NCI-H510A treated with DMSO at 0.1 percent for 48 hours (cell line): ENCODE measurements around the gene EMP2.
"Not testable (repeated sequence)": the region's sequence is repeated elsewhere in the genome, so short reads cannot be mapped to it uniquely, and the experiment has no call there.

Experiments used
- DNase-seq: peaks from one replicate; lab custom pipeline; 2025; lab: John Stamatoyannopoulos, UW

Gene EMP2

DNA sequence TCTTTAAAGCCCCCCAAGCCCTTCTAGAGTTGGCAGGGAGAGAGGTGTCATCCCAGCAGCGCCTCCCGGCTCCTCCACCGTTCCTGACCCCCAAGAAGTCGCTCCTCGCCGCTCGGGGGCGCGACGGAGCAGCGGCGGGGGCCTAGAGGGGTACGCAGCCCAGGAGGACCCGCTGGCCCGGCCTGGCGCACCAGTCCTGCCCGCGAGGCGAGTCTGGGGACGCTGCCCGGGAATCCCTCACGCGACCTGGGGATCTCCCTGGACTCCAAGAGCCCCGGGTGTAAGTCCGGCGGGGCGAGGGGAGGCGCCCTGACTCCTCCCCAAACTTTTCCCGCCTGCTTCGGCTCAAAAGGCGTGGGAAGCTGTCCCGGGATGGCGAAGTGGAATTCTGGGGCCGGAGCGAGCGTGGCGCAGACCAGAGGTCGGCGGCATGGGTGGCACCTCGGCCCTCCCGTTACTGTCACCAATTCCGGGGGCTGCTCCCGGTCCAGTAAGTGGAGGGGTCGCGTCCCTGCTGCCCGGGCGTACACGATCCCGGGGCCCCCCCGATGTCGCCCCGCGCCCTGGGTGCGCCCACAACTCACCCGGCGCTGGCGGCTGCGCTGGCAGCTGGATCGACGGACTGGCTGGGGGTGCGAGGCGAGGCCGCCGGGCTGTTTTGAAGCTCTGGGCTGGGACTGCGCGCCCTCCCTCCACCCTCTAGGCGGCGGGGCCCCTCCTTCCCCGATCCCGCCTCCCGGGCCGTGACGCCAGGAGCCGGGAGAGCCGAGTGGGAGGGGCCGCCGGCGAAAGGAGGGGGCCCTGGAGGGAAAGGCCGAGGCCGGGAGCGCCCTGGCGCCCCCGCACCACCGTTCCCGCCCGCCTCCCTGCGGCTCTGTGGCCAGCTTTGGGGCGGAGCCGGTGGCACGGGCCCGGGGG lies at the start of gene EMP2:
TSS of gene EMP2 (minus strand) at position 634 of the 918 bp plus-strand sequence. CDS start 32,981 bp downstream, outside the sequence.
- DNase-seq: peak; percentile 68

GRCh38 chr16:10629592-10629963 lies 49.2 kb upstream of the EMP2 start:
- DNase-seq: peak; percentile 30

GRCh38 chr16:10625595-10626357 lies 45.4 kb upstream of the EMP2 start:
- no peak for DNase-seq

- DNase-seq: no peak
Observed at GRCh38 chr16:10624527-10624926, 44.1 kb upstream of the EMP2 start.

GRCh38 chr16:10623059-10623458 lies 42.7 kb upstream of the EMP2 start:
- no peak for DNase-seq

GRCh38 chr16:10622036-10622921 lies 41.9 kb upstream of the EMP2 start:
- no peak for DNase-seq

DNA sequence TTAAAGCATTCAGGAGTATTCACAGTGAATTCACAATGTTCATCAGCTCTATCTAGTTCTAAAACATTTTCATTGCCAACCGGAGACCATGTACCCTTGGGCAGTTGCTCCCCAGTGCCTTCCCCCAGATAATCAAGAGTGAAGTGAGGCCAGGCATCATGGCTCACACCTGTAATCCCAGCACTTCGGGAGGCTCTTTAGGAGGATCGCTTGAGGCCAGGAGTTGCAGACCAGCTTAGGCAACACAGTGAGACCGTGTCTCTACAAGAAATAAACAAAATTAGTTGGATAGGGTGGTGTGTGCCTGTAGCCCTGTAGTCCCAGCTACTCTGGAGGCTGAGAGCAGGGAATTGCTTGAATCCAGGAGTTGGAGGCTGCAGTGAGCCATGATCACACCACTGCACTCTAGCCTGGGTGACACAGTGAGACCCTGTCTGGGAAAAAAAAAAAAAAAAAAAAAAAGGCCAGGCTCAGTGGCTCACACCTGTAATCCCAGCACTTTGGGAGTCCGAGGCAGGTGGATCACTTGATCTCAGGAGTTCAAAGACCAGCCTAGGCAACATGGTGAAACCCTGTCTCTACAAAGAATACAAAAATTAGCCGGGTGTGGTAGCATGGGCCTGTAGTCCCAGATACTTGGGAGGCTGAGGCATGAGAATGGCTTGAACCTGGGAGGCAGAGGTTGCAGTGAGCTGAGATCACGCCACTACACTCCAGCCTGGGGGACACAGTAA lies 41.0 kb upstream of the EMP2 start:
- DNase-seq: not testable (repeated sequence)

DNA sequence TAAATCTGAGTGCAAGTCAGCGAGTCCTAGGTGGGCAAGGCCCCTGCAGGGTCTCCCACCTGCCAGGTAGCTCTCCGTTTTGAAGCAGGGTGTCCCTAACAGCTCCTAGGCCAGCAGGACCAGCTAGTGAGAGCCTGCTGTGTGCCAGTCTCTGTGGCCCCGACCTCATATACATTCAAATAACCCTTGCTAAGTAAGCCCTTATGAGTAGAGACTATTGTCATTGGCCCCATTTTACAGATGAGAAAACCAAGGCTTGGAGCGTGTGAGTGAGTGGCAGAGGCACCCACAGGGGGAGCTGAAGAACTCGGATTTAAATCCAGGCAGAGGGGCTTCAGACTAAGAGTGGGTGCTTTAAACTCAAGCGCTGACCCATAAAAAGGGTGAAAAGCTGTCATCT lies 39.7 kb upstream of the EMP2 start:
- no peak for DNase-seq

DNA sequence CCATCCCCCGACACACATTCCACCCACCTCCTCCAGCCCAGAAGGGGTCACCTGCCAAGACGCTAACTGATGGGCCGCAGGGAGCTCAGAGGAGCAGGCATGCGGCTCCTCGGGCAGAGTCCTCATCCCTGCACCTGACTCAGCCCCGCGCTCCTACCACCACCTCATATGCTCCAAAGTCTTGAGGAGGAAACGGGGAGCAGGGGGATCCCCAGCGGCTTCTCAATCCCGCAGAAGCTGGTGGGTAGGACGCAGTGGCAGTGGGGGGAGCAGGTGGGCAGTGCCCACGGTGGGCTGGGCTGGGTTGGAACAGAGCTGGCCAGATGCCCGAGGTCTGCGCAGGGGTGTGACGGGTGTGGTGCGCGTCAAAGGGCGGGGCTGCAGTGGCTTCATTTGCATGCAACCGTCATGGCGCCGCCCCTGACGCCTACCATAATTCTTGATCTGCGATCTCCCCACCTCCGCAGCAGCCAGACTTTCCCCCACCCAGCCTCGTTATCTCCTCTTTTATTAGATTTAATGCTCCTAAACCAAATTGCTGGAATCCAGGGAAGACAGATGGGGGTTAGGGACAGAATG lies 39.0 kb upstream of the EMP2 start:
- no peak for DNase-seq

DNA sequence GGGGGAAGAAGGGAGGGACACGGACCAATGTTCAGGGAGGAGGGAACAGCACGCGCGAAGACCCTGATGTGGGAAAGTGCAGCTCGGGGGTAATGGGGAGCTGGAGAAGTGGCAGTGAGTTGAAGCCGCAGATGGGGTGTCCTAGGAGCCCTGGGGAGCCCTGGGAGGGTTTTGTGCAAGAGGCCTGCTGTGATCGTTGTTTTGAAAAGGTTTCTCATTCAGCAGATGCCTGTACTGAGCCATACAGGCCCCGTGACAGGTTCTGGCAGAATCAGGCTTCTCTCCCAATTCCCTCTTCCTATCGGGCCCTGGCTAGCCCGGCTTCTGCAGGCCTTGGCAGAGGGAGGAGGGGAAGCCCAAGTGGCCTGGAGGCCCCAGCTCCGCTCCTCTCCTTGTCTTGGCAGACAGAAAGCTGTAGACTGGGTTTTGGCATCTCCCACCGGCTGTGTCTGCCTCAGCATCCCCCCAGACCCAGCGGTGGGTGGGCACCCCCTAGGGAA lies 38.4 kb upstream of the EMP2 start:
- DNase-seq: no peak

DNA sequence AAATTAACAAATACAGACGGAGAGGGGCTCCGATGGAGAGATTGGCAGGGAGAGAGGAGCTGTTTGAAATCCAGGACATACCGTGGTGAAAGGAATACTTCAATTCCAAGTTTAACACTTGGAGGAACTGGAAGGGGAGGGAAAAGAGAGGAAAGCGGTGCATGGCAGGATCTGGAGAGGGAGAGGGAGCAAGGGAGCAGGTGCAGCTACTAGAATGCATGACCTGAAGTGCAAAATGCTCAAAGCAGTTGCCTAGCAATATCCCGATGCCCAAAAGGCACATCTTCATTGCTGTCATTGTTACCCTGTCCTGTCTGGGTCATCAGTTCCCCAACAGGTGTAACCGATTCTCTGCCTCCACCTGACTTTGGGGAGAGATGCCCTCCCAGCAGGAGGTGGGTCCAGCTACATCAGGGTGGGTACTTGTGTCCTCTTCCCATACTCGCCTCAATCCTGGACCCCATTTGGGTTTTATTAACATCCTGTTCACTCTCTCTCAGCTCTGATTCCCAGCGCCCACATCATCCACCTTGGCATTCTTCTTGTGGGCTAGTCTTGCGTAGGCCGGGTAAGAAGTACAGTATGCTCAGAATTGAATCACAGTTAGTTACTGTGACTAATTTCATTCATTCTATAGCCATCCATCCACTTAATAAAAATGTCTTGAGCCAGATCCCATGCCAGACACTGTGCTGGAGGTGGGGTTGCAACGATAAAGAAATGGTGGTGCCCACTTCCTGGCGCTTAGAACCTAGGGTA lies 37.4 kb upstream of the EMP2 start:
- peak; percentile 45 for DNase-seq

DNA sequence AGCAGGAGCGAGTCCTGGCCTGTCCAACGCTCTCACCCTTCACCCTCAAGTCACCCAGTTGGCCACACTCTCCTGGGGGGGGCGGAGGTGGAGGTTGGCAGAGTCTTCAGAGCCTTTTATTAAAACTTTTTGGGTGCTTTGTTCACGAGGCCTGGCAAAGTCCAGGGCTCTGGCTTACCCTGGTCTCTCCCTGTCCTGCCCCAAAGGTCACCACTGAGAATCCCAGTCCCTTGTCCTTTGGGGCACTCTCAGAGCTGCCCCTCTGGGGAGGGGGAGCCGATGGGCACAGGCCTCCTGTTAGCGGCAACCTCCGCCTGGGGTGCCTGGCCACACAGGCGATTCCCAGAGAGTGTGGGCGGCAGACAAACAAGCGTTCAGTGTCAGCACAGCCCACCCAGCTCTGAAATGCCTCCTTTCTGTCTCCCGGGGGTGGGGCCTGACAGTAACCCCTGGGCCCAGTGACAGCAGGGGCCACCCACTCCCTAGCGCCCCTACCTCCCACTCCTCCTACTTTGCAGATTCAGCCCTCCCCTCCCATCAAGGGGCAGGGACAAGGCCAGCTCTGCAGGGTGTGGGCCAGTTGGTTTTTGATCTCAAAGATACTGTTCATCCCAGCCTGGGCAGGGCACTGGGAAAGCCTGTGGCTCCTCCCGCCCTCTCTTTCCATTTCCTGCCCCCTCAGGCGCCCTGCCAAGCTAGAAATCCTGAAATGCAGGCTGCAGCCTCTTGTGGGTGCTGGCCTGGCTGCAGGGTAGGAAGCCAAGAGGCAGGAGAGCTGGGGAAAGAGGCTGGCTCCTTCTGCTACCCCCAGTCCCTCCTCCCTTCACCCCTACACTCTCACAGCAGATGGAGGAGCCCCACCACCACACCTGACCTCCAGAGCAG lies 36.6 kb upstream of the EMP2 start:
- DNase-seq: peak; percentile 73

- DNase-seq: no peak
Observed at GRCh38 chr16:10616419-10616755, 36.0 kb upstream of the EMP2 start.

- DNase-seq: no peak
Observed at GRCh38 chr16:10614685-10615084, 34.3 kb upstream of the EMP2 start.

DNA sequence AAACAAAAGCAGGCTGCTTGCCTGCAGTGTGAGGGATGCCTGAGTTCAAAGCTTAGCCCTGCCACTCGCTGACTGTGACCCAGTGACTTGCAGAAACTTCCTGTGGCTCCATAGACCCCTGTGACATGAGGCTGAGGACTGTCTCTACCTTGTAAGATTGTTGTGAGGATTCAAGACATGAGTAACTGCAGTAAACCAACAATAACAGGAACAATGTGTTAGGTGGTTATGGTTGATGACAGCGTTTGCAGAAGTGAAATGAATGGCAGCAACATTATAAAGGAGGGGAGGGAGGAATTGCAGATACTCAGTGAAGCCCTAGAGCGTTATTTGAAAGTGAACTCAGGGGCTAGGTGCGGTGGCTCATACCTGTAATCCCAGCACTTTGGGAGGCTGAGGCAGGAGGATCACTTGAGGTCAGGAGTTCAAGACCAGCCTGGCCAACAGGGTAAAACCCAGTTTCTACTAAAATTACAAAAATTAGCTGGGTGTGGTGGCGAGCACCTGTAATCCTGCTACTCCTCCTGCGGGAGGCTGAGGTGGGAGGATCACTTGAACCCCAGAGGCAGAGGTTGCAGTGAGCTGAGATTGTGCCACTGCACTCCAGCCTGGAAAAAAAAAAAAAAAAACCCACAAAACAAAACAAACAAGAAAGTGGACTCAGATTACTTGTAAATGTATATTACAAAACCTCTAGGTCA lies 33.5 kb upstream of the EMP2 start:
- DNase-seq: no peak

DNA sequence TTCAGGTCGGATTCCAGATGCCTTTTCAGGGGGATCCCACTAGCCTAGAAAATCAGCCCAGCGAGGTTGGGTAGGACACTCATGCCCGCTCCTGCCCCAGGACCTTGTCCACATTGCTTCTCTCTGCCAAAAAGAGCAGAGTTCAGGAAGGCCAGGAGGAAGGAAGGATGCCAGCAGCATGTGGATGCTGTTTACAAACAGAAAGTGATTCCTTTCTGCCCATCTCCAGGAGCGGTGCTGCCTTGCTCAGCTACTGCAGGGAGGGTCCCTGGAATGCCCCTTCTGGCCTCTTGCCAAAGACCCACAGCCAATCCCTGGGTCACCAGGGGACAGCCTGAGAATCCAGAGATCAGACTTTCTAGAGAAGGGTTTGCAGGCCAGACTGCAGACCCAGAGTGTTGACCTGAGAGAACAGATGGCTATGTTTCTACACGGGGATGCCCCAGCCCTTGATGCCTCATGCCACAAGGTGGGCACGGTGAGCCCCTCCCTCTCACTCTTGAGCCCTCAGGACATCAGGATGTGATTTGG lies 32.3 kb upstream of the EMP2 start:
- no peak for DNase-seq

GRCh38 chr16:10611825-10612342 lies 31.5 kb upstream of the EMP2 start:
- no peak for DNase-seq
